Fibroblast of lung (primary cell): ENCODE measurements around the gene IQSEC2. TPM values are rescaled to one million over a fixed set of nuclear protein-coding genes. Genes with fewer than 3 reads are reported as not detected.

Source experiments
- DNase-seq, 2 donors: peaks; one replicate each; pipeline versions ENCODE4 v3.0.0 to v3.0.0-alpha.2; 2010; ENCODE audit warnings: low read depth in 2 of 2
- H2AFZ ChIP-seq: 2 replicates; pipeline ENCODE4 v1.5.1; 2012; ENCODE audit warnings: low read length, control low read depth, inconsistent platforms
- H3K27ac ChIP-seq: 2 replicates; pipeline ENCODE4 v1.5.1; 2011; ENCODE audit warnings: low read length, control low read depth; ENCODE audit not compliant: insufficient read depth
- H3K27me3 ChIP-seq: 2 replicates; pipeline ENCODE4 v1.5.1; 2011; ENCODE audit warnings: mild to moderate bottlenecking, low read length; ENCODE audit not compliant: control insufficient read depth, insufficient read depth
- H3K36me3 ChIP-seq: 2 replicates; pipeline ENCODE4 v1.5.1; 2011; ENCODE audit warnings: low read length; ENCODE audit not compliant: control insufficient read depth, insufficient read depth
- H3K4me1 ChIP-seq: 2 replicates; pipeline ENCODE4 v1.5.1; 2011; ENCODE audit warnings: low read length; ENCODE audit not compliant: control insufficient read depth, insufficient read depth; ENCODE audit errors: extremely low read depth
- H3K4me2 ChIP-seq: 2 replicates; pipeline ENCODE4 v1.5.1; 2011; ENCODE audit warnings: low read length, control low read depth; ENCODE audit not compliant: insufficient read depth; ENCODE audit errors: extremely low read depth
- H3K4me3 ChIP-seq, 4 experiments: fragments of 200-600 bp in 1 of 4; sonication (generic) in 1 of 4; replicated peaks in 1 of 4; 2 replicates each; pipeline ENCODE4 v1.5.1; 2011 to 2016; ENCODE audit warnings: low read length in 4 of 4, low read depth in 3 of 4, mild to moderate bottlenecking in 3 of 4, control low read depth in 2 of 4, inconsistent platforms in 1 of 4, mixed read lengths in 1 of 4; ENCODE audit not compliant: insufficient read depth in 1 of 4; ENCODE audit errors: control extremely low read depth in 1 of 4
- H3K79me2 ChIP-seq: 2 replicates; pipeline ENCODE4 v1.5.1; 2012; ENCODE audit warnings: mild to moderate bottlenecking, low read length, inconsistent platforms; ENCODE audit not compliant: control insufficient read depth, insufficient read depth
- H3K9ac ChIP-seq: 2 replicates; pipeline ENCODE4 v1.5.1; 2011; ENCODE audit warnings: mild to moderate bottlenecking, low read length, control low read depth; ENCODE audit not compliant: insufficient read depth
- H3K9me3 ChIP-seq: 2 replicates; pipeline ENCODE4 v1.5.1; 2012; ENCODE audit warnings: low read depth, low read length; ENCODE audit not compliant: control insufficient read depth, insufficient read depth
- H4K20me1 ChIP-seq: 2 replicates; pipeline ENCODE4 v1.5.1; 2011; ENCODE audit warnings: low read length; ENCODE audit not compliant: control insufficient read depth, insufficient read depth; ENCODE audit errors: extremely low read depth
- CTCF ChIP-seq, 2 donors: IDR thresholded peaks in 1 of 2; conservative IDR thresholded peaks in 1 of 2; 1 replicate in 1 of 2; 2 replicates in 1 of 2; pipeline ENCODE4 v1.5.1; 2011 to 2012; ENCODE audit warnings: low read length in 2 of 2, control low read depth in 1 of 2, inconsistent platforms in 1 of 2, low read depth in 1 of 2, mild to moderate bottlenecking in 1 of 2
- EZH2 ChIP-seq: IDR thresholded peaks from 2 replicates; pipeline ENCODE4 v1.5.1; 2012; ENCODE audit warnings: low read length, control low read depth, mild to moderate bottlenecking; ENCODE audit errors: missing control alignments
- polyA plus RNA-seq, 2 donors: library from polyadenylated mRNA; depleted of rRNA in 1 of 2; stranded (reverse) in 1 of 2; unstranded in 1 of 2; fragments of >200 nt; gene quantifications; 2 replicates each; pipeline ENCODE4 v1.2.1, GENCODE V29; 2011 to 2012; ENCODE audit warnings: missing spikeins in 1 of 2
- total RNA-seq: library from RNA; depleted of rRNA; stranded (reverse); fragments of >200 nt; gene quantifications from 2 replicates; pipeline ENCODE4 v1.2.1, GENCODE V29; 2014

IQSEC2 gene
- total and polyA plus RNA-seq, 2 donors (not counting 1 experiment from before 2014, with no cell fraction given): 7.4 to 9.9 TPM

- H3K9me3 ChIP-seq: no peaks in the 10 kb centered on the region
- peaks cover 1% of the 10 kb centered on the region for H4K20me1 ChIP-seq
- peak within 1 kb of the TSS; percentile 79 to 91 (median 87) for H3K4me3 ChIP-seq
- H3K36me3 ChIP-seq: peaks cover 1% of the 10 kb centered on the region
- peak within 1 kb of the TSS; percentile 82 for H3K9ac ChIP-seq
- peak; percentile 92 to 93 for DNase-seq
- H3K4me1 ChIP-seq: peaks cover 5% of the 10 kb centered on the region
- H2AFZ ChIP-seq: peak within 1 kb of the TSS; percentile 97
- H3K4me2 ChIP-seq: peak within 1 kb of the TSS; percentile 94
- TF ChIP-seq EZH2 (no peak), CTCF (conservative IDR thresholded peaks at IDR 0.05 in 1 of 2, IDR thresholded peaks at IDR 0.05 in 1 of 2; ENCODE audit: low read depth in 1 of 2, low read length in 2 of 2) (no peak)
- no peaks in the 10 kb centered on the region for H3K27me3 ChIP-seq
- H3K27ac ChIP-seq: peak within 1 kb of the TSS; percentile 98
- peaks cover 47% of the 10 kb centered on the region for H3K79me2 ChIP-seq
Measured at GRCh38 chrX:53224860-53225797, 56.3 kb downstream of the IQSEC2 start, which contains the start of gene KDM5C. Gene KDM5C, minus strand, starts transcription at chrX:53225207. Its CDS starts 318 bp downstream, at chrX:53224889.

- Histone ChIP-seq H4K20me1 (peaks cover 1% of the 10 kb centered on the region), H3K79me2 (peaks cover 50% of the 10 kb centered on the region), H3K27ac (peak overlapping the region; percentile 98), H3K9ac (peak overlapping the region; percentile 82), H3K4me3 (peak overlapping the region; percentile 79 to 91 (median 87)), H3K9me3 (no peaks in the 10 kb centered on the region), H3K4me2 (peak overlapping the region; percentile 94), H3K27me3 (no peaks in the 10 kb centered on the region), H3K36me3 (peaks cover 2% of the 10 kb centered on the region), H3K4me1 (peaks cover 5% of the 10 kb centered on the region), H2AFZ (no peak overlapping the region)
- TF ChIP-seq CTCF (conservative IDR thresholded peaks at IDR 0.05 in 1 of 2, IDR thresholded peaks at IDR 0.05 in 1 of 2; ENCODE audit: low read depth in 1 of 2, low read length in 2 of 2) (no peak), EZH2 (no peak)
- DNase-seq: peak; percentile 33 to 86
Measured at GRCh38 chrX:53223955-53224859, 57.2 kb downstream of the IQSEC2 start.
